ENCODE data around the gene CDK2AP2. TPM values are rescaled to one million over a fixed set of nuclear protein-coding genes. Genes with fewer than 3 reads are reported as not detected.

CDK2AP2 gene
- total and polyA plus RNA-seq, 2 of the 8 experiments (the other 6 are each of a cell fraction or from before 2014, with no cell fraction given): 49.6 to 65.1 TPM

DNA sequence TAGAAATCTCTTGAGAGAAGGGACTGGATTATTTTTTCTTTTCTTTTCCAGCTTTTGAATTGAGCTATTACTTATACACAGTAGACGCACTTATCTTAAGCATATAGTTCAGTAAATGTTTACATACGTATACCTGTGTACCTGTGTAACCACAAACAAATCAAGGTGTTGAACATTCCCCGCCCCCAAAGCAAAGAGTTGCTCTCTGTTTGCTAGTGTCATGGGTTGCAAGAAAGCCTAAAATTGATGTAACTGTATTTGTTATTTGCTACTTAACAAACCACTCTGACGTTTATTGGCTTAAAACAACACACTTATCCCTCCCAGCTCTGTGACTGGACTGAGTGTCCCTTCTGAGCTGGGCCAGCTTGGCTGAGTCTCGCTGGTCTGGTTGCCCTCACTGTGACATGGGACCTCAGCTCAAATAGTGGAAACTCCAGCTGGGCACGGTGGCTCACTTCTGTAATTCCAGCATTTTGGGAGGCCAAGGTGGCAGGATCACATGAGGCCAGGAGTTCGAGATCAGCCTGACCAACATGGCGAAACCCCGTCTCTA is 40.7 kb upstream of the CDK2AP2 start:
- CTCF ChIA-PET (ENCODE audit: partially characterized antibody): interaction anchor here (1.0 to 1.5 kb wide), 4 partner anchors 12 to 197 kb away, joined by 3 to 6 read pairs (median 4); no protein-coding TSS in a partner anchor
- no peak overlapping the region for H2AFZ ChIP-seq (ENCODE audit: low read length)
- H3K18ac ChIP-seq (ENCODE audit: extremely low read depth, low read length): no peak overlapping the region
- H3K9ac ChIP-seq (replicated peaks in 1 of 4; ENCODE audit: extremely low read depth in 1 of 4, low read depth in 3 of 4, low read length in 3 of 4): no peak overlapping the region
- no peaks in the 10 kb centered on the region; a peak in 1 of 7 replicates for H3K27me3 ChIP-seq (replicated peaks in 1 of 4; ENCODE audit: control insufficient read depth in 3 of 4, extremely low read depth in 1 of 4, insufficient read depth in 3 of 4, low read length in 3 of 4)
- H3K14ac ChIP-seq (ENCODE audit: insufficient read length): no peak overlapping the region
- no peak overlapping the region for H3K4me3 ChIP-seq (ENCODE audit: extremely low read depth in 1 of 4, insufficient read depth in 2 of 4, low read depth in 3 of 4, low read length in 4 of 4)
- H3K79me1 ChIP-seq (ENCODE audit: low read depth, low read length): no peaks in the 10 kb centered on the region
- H2AK5ac ChIP-seq (ENCODE audit: low read depth, low read length): no peak overlapping the region
- DNase-seq (ENCODE audit: low read depth in 1 of 2, low spot score in 2 of 2) (no peak), FAIRE-seq (no peak)
- H3K4me2 ChIP-seq (ENCODE audit: insufficient read depth in 1 of 2, low read depth in 2 of 2, low read length in 2 of 2): no peak overlapping the region
- no peaks in the 10 kb centered on the region for H3K23me2 ChIP-seq (ENCODE audit: low read depth, low read length)
- no peak overlapping the region for H2BK20ac ChIP-seq (ENCODE audit: low read length)
- H2BK15ac ChIP-seq (ENCODE audit: low read length): no peak overlapping the region
- no peak overlapping the region for H3K56ac ChIP-seq (replicated peaks; ENCODE audit: insufficient read length, low read depth, low read length)
- no peak overlapping the region for H3K27ac ChIP-seq (ENCODE audit: low read depth, low read length)
- no peak overlapping the region for H3K4ac ChIP-seq (replicated peaks; ENCODE audit: insufficient read length, low read depth, low read length)
- H3K4me1 ChIP-seq (replicated peaks in 1 of 4; ENCODE audit: control insufficient read depth in 3 of 4, insufficient read depth in 4 of 4, low read length in 3 of 4): no peaks in the 10 kb centered on the region
- POLR2A ChIA-PET (ENCODE audit: partially characterized antibody): interaction anchor here (1.1 to 4.8 kb wide), 2 partner anchors 11 to 35 kb away, joined by 3 to 15 read pairs; partner anchors contain the start of gene GSTP1
- no peak overlapping the region for H2BK12ac ChIP-seq (ENCODE audit: low read depth, low read length)
- H2BK120ac ChIP-seq (replicated peaks; ENCODE audit: low read depth, low read length): no peak overlapping the region
- H3K79me2 ChIP-seq (ENCODE audit: control insufficient read depth in 1 of 2, insufficient read depth in 2 of 2, low read length in 2 of 2): no peaks in the 10 kb centered on the region
- no peak overlapping the region for H2BK5ac ChIP-seq (ENCODE audit: low read depth, low read length)
- 87% methylated on average over 9 of the region's 9 CpGs; no CpG with 5 or more reads in 1 of the 2 experiments for WGBS, 2 experiments (ENCODE audit: extremely low coverage in 1 of 2, insufficient coverage in 1 of 2, insufficient read length in 1 of 2, insufficient replicate concordance in 2 of 2, low coverage in 1 of 2, low lambda C conversion rate in 2 of 2, missing lambda C conversion rate in 1 of 2)
- H4K91ac ChIP-seq (replicated peaks; ENCODE audit: insufficient read length, low read length): no peak overlapping the region
- H4K5ac ChIP-seq (ENCODE audit: insufficient read length, low read depth, low read length): no peak overlapping the region
- H4K8ac ChIP-seq (ENCODE audit: extremely low read depth, insufficient read depth, low read length): no peak overlapping the region
- H4K20me1 ChIP-seq (replicated peaks in 1 of 2; ENCODE audit: control insufficient read depth in 1 of 2, insufficient read depth in 2 of 2, low read length in 2 of 2): no peaks in the 10 kb centered on the region
- H3K23ac ChIP-seq (ENCODE audit: insufficient read length): no peak overlapping the region
- peaks cover 4 to 12% of the 10 kb centered on the region in 2 experiments; a peak in 3 of 4 replicates for H3K9me3 ChIP-seq (ENCODE audit: insufficient read depth in 2 of 2, low read depth in 1 of 2, low read length in 1 of 2)
- no peaks in the 10 kb centered on the region for H3K36me3 ChIP-seq (ENCODE audit: control insufficient read depth in 2 of 4, insufficient read depth in 4 of 4, low read length in 3 of 4)
- TF ChIP-seq SIX5 (IDR thresholded peaks at IDR 0.05; ENCODE audit: low read depth, low read length): no peak
- no peak for TF ChIP-seq SIRT6 (IDR thresholded peaks at IDR 0.05; ENCODE audit: low read length)
- no peak for TF ChIP-seq PHF8 (conservative IDR thresholded peaks at IDR 0.05; ENCODE audit: low read depth, low read length)
- TF ChIP-seq SUZ12 (IDR thresholded peaks at IDR 0.05; ENCODE audit: low read length): no peak
- TF ChIP-seq, protein P1, sequence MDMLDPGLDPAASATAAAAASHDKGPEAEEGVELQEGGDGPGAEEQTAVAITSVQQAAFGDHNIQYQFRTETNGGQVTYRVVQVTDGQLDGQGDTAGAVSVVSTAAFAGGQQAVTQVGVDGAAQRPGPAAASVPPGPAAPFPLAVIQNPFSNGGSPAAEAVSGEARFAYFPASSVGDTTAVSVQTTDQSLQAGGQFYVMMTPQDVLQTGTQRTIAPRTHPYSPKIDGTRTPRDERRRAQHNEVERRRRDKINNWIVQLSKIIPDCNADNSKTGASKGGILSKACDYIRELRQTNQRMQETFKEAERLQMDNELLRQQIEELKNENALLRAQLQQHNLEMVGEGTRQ (IDR thresholded peaks at IDR 0.05; ENCODE audit: low read length): no peak
- no peak for TF ChIP-seq RAD21 (IDR thresholded peaks at IDR 0.05 in 1 of 2, conservative IDR thresholded peaks at IDR 0.05 in 1 of 2; ENCODE audit: low read depth in 2 of 2, low read length in 2 of 2)
- no peak for TF ChIP-seq POU5F1 (IDR thresholded peaks at IDR 0.05; ENCODE audit: low read depth, low read length)
- no peak for TF ChIP-seq ZNF274 (IDR thresholded peaks at IDR 0.05; ENCODE audit: borderline replicate concordance, extremely low read depth, low read length)
- TF ChIP-seq, protein P2, sequence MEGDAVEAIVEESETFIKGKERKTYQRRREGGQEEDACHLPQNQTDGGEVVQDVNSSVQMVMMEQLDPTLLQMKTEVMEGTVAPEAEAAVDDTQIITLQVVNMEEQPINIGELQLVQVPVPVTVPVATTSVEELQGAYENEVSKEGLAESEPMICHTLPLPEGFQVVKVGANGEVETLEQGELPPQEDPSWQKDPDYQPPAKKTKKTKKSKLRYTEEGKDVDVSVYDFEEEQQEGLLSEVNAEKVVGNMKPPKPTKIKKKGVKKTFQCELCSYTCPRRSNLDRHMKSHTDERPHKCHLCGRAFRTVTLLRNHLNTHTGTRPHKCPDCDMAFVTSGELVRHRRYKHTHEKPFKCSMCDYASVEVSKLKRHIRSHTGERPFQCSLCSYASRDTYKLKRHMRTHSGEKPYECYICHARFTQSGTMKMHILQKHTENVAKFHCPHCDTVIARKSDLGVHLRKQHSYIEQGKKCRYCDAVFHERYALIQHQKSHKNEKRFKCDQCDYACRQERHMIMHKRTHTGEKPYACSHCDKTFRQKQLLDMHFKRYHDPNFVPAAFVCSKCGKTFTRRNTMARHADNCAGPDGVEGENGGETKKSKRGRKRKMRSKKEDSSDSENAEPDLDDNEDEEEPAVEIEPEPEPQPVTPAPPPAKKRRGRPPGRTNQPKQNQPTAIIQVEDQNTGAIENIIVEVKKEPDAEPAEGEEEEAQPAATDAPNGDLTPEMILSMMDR (IDR thresholded peaks at IDR 0.05; ENCODE audit: control extremely low read depth in 1 of 3, insufficient read depth in 1 of 3, low read depth in 1 of 3, low read length in 3 of 3): no peak
